Loucy (cell line): Measurements from ENCODE around the gene RBM19.

Source experiments
- H2AFZ ChIP-seq: fragments of 200-600 bp; sonication (generic); 2 replicates; pipeline ENCODE4 v1.6.0; 2016; ENCODE audit warnings: antibody characterized with exemption, mild to moderate bottlenecking, low read length, moderate library complexity
- H3F3A ChIP-seq: fragments of 200-600 bp; 2 replicates; pipeline ENCODE4 v1.6.0; 2016; ENCODE audit warnings: antibody characterized with exemption, low read depth, mild to moderate bottlenecking
- H3K27me3 ChIP-seq: fragments of 200-600 bp; sonication (generic); 2 replicates; pipeline ENCODE4 v1.6.1; 2014; ENCODE audit warnings: low read length, mild to moderate bottlenecking; ENCODE audit not compliant: insufficient read depth, poor library complexity, severe bottlenecking
- H3K36me3 ChIP-seq: fragments of 200-600 bp; sonication (generic); 2 replicates; pipeline ENCODE4 v1.6.1; 2016; ENCODE audit warnings: low read length; ENCODE audit not compliant: insufficient read depth
- H3K4me1 ChIP-seq: fragments of 200-600 bp; sonication (generic); 2 replicates; pipeline ENCODE4 v1.5.1; 2014; ENCODE audit warnings: low read length, mild to moderate bottlenecking; ENCODE audit not compliant: insufficient read depth, poor library complexity, severe bottlenecking
- H3K4me2 ChIP-seq: fragments of 200-600 bp; sonication (generic); 2 replicates; pipeline ENCODE4 v1.6.0; 2014; ENCODE audit warnings: antibody characterized with exemption, low read length, low read depth, mild to moderate bottlenecking; ENCODE audit not compliant: poor library complexity, severe bottlenecking
- H3K4me3 ChIP-seq: fragments of 200-600 bp; sonication (generic); 2 replicates; pipeline ENCODE4 v1.5.1; 2014; ENCODE audit warnings: low read length, mild to moderate bottlenecking, mixed read lengths; ENCODE audit not compliant: poor library complexity, severe bottlenecking
- H3K79me2 ChIP-seq: fragments of 200-600 bp; sonication (generic); 2 replicates; pipeline ENCODE4 v1.6.1; 2014; ENCODE audit warnings: low read length; ENCODE audit not compliant: insufficient read depth
- H3K9ac ChIP-seq: fragments of 200-600 bp; sonication (generic); 2 replicates; pipeline ENCODE4 v1.6.0; 2014; ENCODE audit warnings: mild to moderate bottlenecking, low read depth, low read length, moderate library complexity; ENCODE audit not compliant: poor library complexity, severe bottlenecking
- H3K9me2 ChIP-seq: fragments of 200-600 bp; sonication (generic); replicated peaks from 2 replicates; pipeline ENCODE4 v1.6.1; 2016; ENCODE audit warnings: low read depth, low read length, mixed read lengths
- H3K9me3 ChIP-seq: fragments of 200-600 bp; sonication (generic); 2 replicates; pipeline ENCODE4 v1.6.1; 2014; ENCODE audit warnings: mild to moderate bottlenecking, antibody characterized with exemption, low read length, low read depth; ENCODE audit not compliant: insufficient read depth
- H4K20me1 ChIP-seq: fragments of 200-600 bp; sonication (generic); 2 replicates; pipeline ENCODE4 v1.6.0; 2014; ENCODE audit warnings: antibody characterized with exemption, low read length, mild to moderate bottlenecking; ENCODE audit not compliant: insufficient read depth, poor library complexity, severe bottlenecking
- EZH2phosphoT487 ChIP-seq: fragments of 200-600 bp; IDR thresholded peaks from 2 replicates; pipeline ENCODE4 v1.6.1; 2018; ENCODE audit warnings: antibody characterized with exemption, mild to moderate bottlenecking, moderate library complexity, borderline replicate concordance
- TF ChIP-seq, protein P1 (sequence below): fragments of 200-600 bp; sonication (generic); conservative IDR thresholded peaks from 2 replicates; pipeline ENCODE4 v1.5.1; 2014; ENCODE audit warnings: mild to moderate bottlenecking, antibody characterized with exemption, low read length

The RBM19 gene

DNA sequence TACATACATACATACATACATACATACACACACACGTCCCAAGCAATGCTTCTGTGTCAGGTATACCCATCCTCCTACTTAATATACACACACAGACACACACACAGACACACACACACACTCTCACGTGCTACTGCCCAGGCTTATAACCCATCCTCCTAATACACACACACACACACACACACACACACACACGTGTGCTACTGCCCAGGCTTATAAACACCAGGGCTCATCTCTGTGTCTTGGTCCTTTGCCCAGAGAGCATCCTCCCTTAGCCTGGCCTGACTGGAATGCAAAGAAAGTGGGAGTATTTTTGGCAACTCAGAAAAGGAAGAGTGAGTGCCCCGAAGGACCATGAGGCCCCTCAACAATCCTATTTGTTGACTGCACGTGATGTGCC lies 129.0 kb downstream of the RBM19 start:
- Histone ChIP-seq H3K9me2 (no peaks in the 10 kb centered on the region), H3K4me2 (no peak overlapping the region), H3K9ac (no peak overlapping the region), H3K9me3 (no peaks in the 10 kb centered on the region), H3K27me3 (no peaks in the 10 kb centered on the region), H3K36me3 (no peaks in the 10 kb centered on the region), H3K4me3 (no peak overlapping the region), H3K79me2 (no peaks in the 10 kb centered on the region), H3F3A (no peaks in the 10 kb centered on the region), H3K4me1 (no peaks in the 10 kb centered on the region), H2AFZ (no peak overlapping the region), H4K20me1 (no peaks in the 10 kb centered on the region)
- no peak for TF ChIP-seq EZH2phosphoT487
- TF ChIP-seq, protein P1, sequence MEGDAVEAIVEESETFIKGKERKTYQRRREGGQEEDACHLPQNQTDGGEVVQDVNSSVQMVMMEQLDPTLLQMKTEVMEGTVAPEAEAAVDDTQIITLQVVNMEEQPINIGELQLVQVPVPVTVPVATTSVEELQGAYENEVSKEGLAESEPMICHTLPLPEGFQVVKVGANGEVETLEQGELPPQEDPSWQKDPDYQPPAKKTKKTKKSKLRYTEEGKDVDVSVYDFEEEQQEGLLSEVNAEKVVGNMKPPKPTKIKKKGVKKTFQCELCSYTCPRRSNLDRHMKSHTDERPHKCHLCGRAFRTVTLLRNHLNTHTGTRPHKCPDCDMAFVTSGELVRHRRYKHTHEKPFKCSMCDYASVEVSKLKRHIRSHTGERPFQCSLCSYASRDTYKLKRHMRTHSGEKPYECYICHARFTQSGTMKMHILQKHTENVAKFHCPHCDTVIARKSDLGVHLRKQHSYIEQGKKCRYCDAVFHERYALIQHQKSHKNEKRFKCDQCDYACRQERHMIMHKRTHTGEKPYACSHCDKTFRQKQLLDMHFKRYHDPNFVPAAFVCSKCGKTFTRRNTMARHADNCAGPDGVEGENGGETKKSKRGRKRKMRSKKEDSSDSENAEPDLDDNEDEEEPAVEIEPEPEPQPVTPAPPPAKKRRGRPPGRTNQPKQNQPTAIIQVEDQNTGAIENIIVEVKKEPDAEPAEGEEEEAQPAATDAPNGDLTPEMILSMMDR = no peak

DNA sequence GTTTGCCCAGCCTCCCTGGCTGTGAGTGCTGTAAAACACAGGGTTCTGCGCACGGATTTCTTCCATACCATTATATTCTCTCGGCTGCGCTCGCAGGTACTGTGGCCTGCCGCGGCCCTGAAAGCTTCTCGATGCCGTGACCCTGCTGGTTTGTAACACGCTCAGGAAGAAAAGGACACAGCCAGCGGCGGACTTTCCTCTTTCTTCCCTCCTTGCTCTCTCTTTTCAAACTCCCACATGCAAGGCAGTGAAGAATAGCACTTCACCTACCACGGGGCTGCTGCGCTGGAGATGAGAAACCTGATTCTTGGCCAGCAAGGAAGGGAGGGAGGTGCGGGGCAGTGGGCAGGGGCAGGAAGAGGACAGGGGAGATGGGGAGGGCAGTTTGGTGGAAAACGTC lies 130.2 kb downstream of the RBM19 start:
- Histone ChIP-seq H3K4me2 (no peak overlapping the region), H3K4me3 (no peak overlapping the region), H3K4me1 (no peaks in the 10 kb centered on the region), H2AFZ (no peak overlapping the region), H3K36me3 (no peaks in the 10 kb centered on the region), H4K20me1 (no peaks in the 10 kb centered on the region), H3K9me3 (no peaks in the 10 kb centered on the region), H3K9ac (no peak overlapping the region), H3K27me3 (no peaks in the 10 kb centered on the region), H3F3A (no peaks in the 10 kb centered on the region), H3K9me2 (no peaks in the 10 kb centered on the region), H3K79me2 (no peaks in the 10 kb centered on the region)
- no peak for TF ChIP-seq EZH2phosphoT487
- TF ChIP-seq, protein P1 = no peak

DNA sequence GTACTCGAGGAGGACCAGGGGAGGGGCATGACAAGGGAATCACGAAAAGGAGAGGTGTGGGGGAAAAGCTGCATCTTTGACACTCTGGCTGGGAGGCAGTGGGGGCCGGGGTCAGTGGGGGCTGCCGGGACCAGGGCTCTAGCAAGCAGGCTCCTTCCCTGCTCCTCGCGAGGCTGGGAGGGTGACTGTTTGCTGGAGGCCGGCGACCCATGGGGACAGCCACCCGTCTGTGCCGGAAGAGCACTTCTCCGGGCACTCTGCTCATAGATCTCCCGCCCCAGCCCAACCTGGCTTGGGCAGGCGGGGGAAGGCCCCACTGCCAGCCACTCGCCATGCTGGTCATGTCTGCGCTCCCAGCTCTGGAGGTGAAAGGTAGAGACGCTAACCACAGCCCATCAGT lies 130.7 kb downstream of the RBM19 start:
- H2AFZ ChIP-seq = no peak overlapping the region
- no peak overlapping the region for H3K4me3 ChIP-seq
- TF ChIP-seq, protein P1 = no peak
- TF ChIP-seq EZH2phosphoT487 = no peak
- no peak overlapping the region for H3K4me2 ChIP-seq
- H4K20me1 ChIP-seq = no peaks in the 10 kb centered on the region
- no peaks in the 10 kb centered on the region for H3K27me3 ChIP-seq
- H3K9me3 ChIP-seq = no peaks in the 10 kb centered on the region
- H3K36me3 ChIP-seq = no peaks in the 10 kb centered on the region
- H3K9me2 ChIP-seq = no peaks in the 10 kb centered on the region
- H3K4me1 ChIP-seq = no peaks in the 10 kb centered on the region
- no peaks in the 10 kb centered on the region for H3K79me2 ChIP-seq
- no peak overlapping the region for H3K9ac ChIP-seq
- no peaks in the 10 kb centered on the region for H3F3A ChIP-seq
